ENCODE results near the gene CACNG3. TPM values are rescaled to one million over a fixed set of nuclear protein-coding genes. Genes with fewer than 3 reads are reported as not detected.

The CACNG3 gene
- total RNA-seq, 1 donor from 2014 or later: not detected

- Histone ChIP-seq H3K4me3 (ENCODE audit: low read depth, low read length) (no peak overlapping the region), H3K36me3 (ENCODE audit: control insufficient read depth, insufficient read depth, low read length) (no peaks in the 10 kb centered on the region), H3K27me3 (ENCODE audit: control insufficient read depth, insufficient read depth, low read length) (no peaks in the 10 kb centered on the region)
- no peak for DNase-seq (ENCODE audit: low read depth)
- no peak for TF ChIP-seq CTCF (IDR thresholded peaks at IDR 0.05; ENCODE audit: insufficient read depth, low read length, poor library complexity, severe bottlenecking)
Measured at GRCh38 chr16:24217461-24217860, 38.7 kb upstream of the CACNG3 start.

- no peak overlapping the region for H3K4me3 ChIP-seq (ENCODE audit: low read depth, low read length)
- no peak for TF ChIP-seq CTCF (IDR thresholded peaks at IDR 0.05; ENCODE audit: insufficient read depth, low read length, poor library complexity, severe bottlenecking)
- DNase-seq (ENCODE audit: low read depth): no peak
- no peaks in the 10 kb centered on the region for H3K27me3 ChIP-seq (ENCODE audit: control insufficient read depth, insufficient read depth, low read length)
- no peaks in the 10 kb centered on the region for H3K36me3 ChIP-seq (ENCODE audit: control insufficient read depth, insufficient read depth, low read length)
Measured at GRCh38 chr16:24218299-24218698, 37.8 kb upstream of the CACNG3 start.

GRCh38 chr16:24221219-24221618 lies 34.9 kb upstream of the CACNG3 start:
- no peak for DNase-seq (ENCODE audit: low read depth)
- H3K27me3 ChIP-seq (ENCODE audit: control insufficient read depth, insufficient read depth, low read length): no peaks in the 10 kb centered on the region
- no peak for TF ChIP-seq CTCF (IDR thresholded peaks at IDR 0.05; ENCODE audit: insufficient read depth, low read length, poor library complexity, severe bottlenecking)

GRCh38 chr16:24228514-24228913 lies 27.6 kb upstream of the CACNG3 start:
- H3K36me3 ChIP-seq (ENCODE audit: control insufficient read depth, insufficient read depth, low read length): no peaks in the 10 kb centered on the region
- no peaks in the 10 kb centered on the region for H3K27me3 ChIP-seq (ENCODE audit: control insufficient read depth, insufficient read depth, low read length)
- TF ChIP-seq CTCF (IDR thresholded peaks at IDR 0.05; ENCODE audit: insufficient read depth, low read length, poor library complexity, severe bottlenecking): no peak
- no peak overlapping the region for H3K4me3 ChIP-seq (ENCODE audit: low read depth, low read length)
- no peak for DNase-seq (ENCODE audit: low read depth)

More at GRCh38 chr16:24221219-24221618, 34.9 kb upstream of the CACNG3 start:
- Histone ChIP-seq H3K36me3 (ENCODE audit: control insufficient read depth, insufficient read depth, low read length) (no peaks in the 10 kb centered on the region), H3K4me3 (ENCODE audit: low read depth, low read length) (no peak overlapping the region)

- no peak for TF ChIP-seq CTCF (IDR thresholded peaks at IDR 0.05; ENCODE audit: insufficient read depth, low read length, poor library complexity, severe bottlenecking)
- Histone ChIP-seq H3K4me3 (ENCODE audit: low read depth, low read length) (no peak overlapping the region), H3K27me3 (ENCODE audit: control insufficient read depth, insufficient read depth, low read length) (no peaks in the 10 kb centered on the region), H3K36me3 (ENCODE audit: control insufficient read depth, insufficient read depth, low read length) (no peaks in the 10 kb centered on the region)
- no peak for DNase-seq (ENCODE audit: low read depth)
Measured at GRCh38 chr16:24232936-24233335, 23.2 kb upstream of the CACNG3 start.

- no peaks in the 10 kb centered on the region for H3K36me3 ChIP-seq (ENCODE audit: control insufficient read depth, insufficient read depth, low read length)
- no peaks in the 10 kb centered on the region for H3K27me3 ChIP-seq (ENCODE audit: control insufficient read depth, insufficient read depth, low read length)
- no peak for DNase-seq (ENCODE audit: low read depth)
- no peak overlapping the region for H3K4me3 ChIP-seq (ENCODE audit: low read depth, low read length)
- no peak for TF ChIP-seq CTCF (IDR thresholded peaks at IDR 0.05; ENCODE audit: insufficient read depth, low read length, poor library complexity, severe bottlenecking)
Measured at GRCh38 chr16:24234737-24235136, 21.4 kb upstream of the CACNG3 start.
